SK-N-SH (cell line): ENCODE measurements around the gene ZNF609. TPM values are rescaled to one million over a fixed set of nuclear protein-coding genes. Genes with fewer than 3 reads are reported as not detected.

Experiments
- CTCF ChIA-PET: fragments of 300-600, 350-600 bp; formaldehyde crosslinking; extraction: SDS; loops from one replicate; lab custom pipeline; 2021; lab: Yijun Ruan, JAX
- POLR2A ChIA-PET: fragments of 350-600 bp; sonication (Branson Sonifier 250); formaldehyde crosslinking; extraction: SDS; loops from one replicate; lab custom pipeline; 2020; ENCODE audit warnings: antibody characterized with exemption, inconsistent platforms; lab: Yijun Ruan, JAX
- DNase-seq: peaks from one replicate; pipeline ENCODE4 v3.0.0; 2012
- H2AFZ ChIP-seq: fragments of 200-600 bp; sonication (generic); 2 replicates; pipeline ENCODE4 v1.8.1; 2016; ENCODE audit warnings: antibody characterized with exemption, mild to moderate bottlenecking, low read depth
- H3F3A ChIP-seq: fragments of 200-600 bp; sonication (generic); replicated peaks from 2 replicates; pipeline ENCODE3; 2016; ENCODE audit warnings: antibody characterized with exemption, mild to moderate bottlenecking; ENCODE audit not compliant: insufficient read depth
- H3K27ac ChIP-seq, 2 experiments: fragments of 200-500 bp in 1 of 2; fragments of 200-600 bp in 1 of 2; sonication (Bioruptor generic) in 1 of 2; sonication (generic), shearing (Covaris generic) in 1 of 2; 2 replicates each; pipeline versions ENCODE4 v1.5.1 to v1.6.1; 2014 to 2016; ENCODE audit warnings: low read depth in 2 of 2, inconsistent platforms in 1 of 2, low read length in 1 of 2, mild to moderate bottlenecking in 1 of 2, mixed read lengths in 1 of 2
- H3K27me3 ChIP-seq: fragments of 200-600 bp; sonication (generic), shearing (Covaris generic); 2 replicates; pipeline ENCODE4 v1.6.1; 2016; ENCODE audit warnings: mixed run types; ENCODE audit not compliant: insufficient read depth
- H3K36me3 ChIP-seq, 2 experiments: fragments of 200-500 bp in 1 of 2; fragments of 200-600 bp in 1 of 2; sonication (Bioruptor generic) in 1 of 2; sonication (generic) in 1 of 2; replicated peaks in 1 of 2; 2 replicates each; pipeline versions ENCODE3 to v1.5.1; 2014 to 2016; ENCODE audit warnings: low read length in 1 of 2, mild to moderate bottlenecking in 1 of 2; ENCODE audit not compliant: insufficient read depth in 2 of 2, control insufficient read depth in 1 of 2
- H3K4me1 ChIP-seq, 2 experiments: fragments of 200-500 bp in 1 of 2; fragments of 200-600 bp in 1 of 2; sonication (Bioruptor generic) in 1 of 2; sonication (generic), shearing (Covaris generic) in 1 of 2; 2 replicates each; pipeline versions ENCODE4 v1.5.1 to v1.6.1; 2014 to 2016; ENCODE audit warnings: low read depth in 1 of 2, low read length in 1 of 2, mixed run types in 1 of 2; ENCODE audit not compliant: insufficient read depth in 2 of 2, control insufficient read depth in 1 of 2
- H3K4me2 ChIP-seq: fragments of 200-600 bp; sonication (generic), shearing (Covaris generic); 2 replicates; pipeline ENCODE4 v1.6.1; 2017; ENCODE audit warnings: mixed run types
- H3K4me3 ChIP-seq, 2 experiments: fragments of 200-500 bp in 1 of 2; fragments of 200-600 bp in 1 of 2; sonication (Bioruptor generic) in 1 of 2; sonication (generic), shearing (Covaris generic) in 1 of 2; 2 replicates each; pipeline versions ENCODE4 v1.5.1 to v1.8.1; 2014 to 2016; ENCODE audit warnings: low read depth in 2 of 2, inconsistent platforms in 1 of 2, low read length in 1 of 2, mild to moderate bottlenecking in 1 of 2, mixed read lengths in 1 of 2, moderate library complexity in 1 of 2
- H3K79me2 ChIP-seq: fragments of 200-600 bp; sonication (generic); 2 replicates; pipeline ENCODE4 v1.8.1; 2017; ENCODE audit warnings: mild to moderate bottlenecking; ENCODE audit not compliant: insufficient read depth
- H3K9ac ChIP-seq: fragments of 200-600 bp; sonication (generic); 2 replicates; pipeline ENCODE4 v1.6.1; 2017; ENCODE audit warnings: mixed run types
- H3K9me2 ChIP-seq: fragments of 200-600 bp; sonication (generic); 2 replicates; pipeline ENCODE4 v1.6.1; 2017; ENCODE audit warnings: mixed run types
- H3K9me3 ChIP-seq: fragments of 200-600 bp; sonication (generic); 2 replicates; pipeline ENCODE4 v1.6.1; 2017; ENCODE audit warnings: mixed run types, mild to moderate bottlenecking, moderate library complexity
- H4K20me1 ChIP-seq: fragments of 200-600 bp; sonication (generic); 2 replicates; pipeline ENCODE4 v1.6.1; 2017; ENCODE audit warnings: mild to moderate bottlenecking, mixed run types; ENCODE audit not compliant: insufficient read depth
- CHD2 ChIP-seq: fragments of 150-350 bp; IDR thresholded peaks from 2 replicates; pipeline ENCODE4 v1.6.1; 2018; ENCODE audit warnings: low read length; ENCODE audit not compliant: partially characterized antibody
- EP300 ChIP-seq, 2 experiments: IDR thresholded peaks; 2 replicates each; pipeline versions ENCODE4 v1.4.0 to v1.6.1; 2012; ENCODE audit warnings: borderline replicate concordance in 1 of 2, low read depth in 1 of 2, low read length in 1 of 2
- EZH2phosphoT487 ChIP-seq: fragments of 200-600 bp; sonication (generic); IDR thresholded peaks from 2 replicates; pipeline ENCODE4 v1.6.1; 2017; ENCODE audit warnings: low read depth, mixed run types, mild to moderate bottlenecking, antibody characterized with exemption, moderate library complexity, borderline replicate concordance
- FOSL2 ChIP-seq: IDR thresholded peaks from 2 replicates; pipeline ENCODE4 v1.4.0; 2012; ENCODE audit warnings: low read depth, mild to moderate bottlenecking, moderate library complexity, borderline replicate concordance
- FOXJ3 ChIP-seq: sonication (generic); formaldehyde crosslinking; IDR thresholded peaks from 2 replicates; pipeline ENCODE4 v1.5.1; 2020; ENCODE audit warnings: mild to moderate bottlenecking, missing genetic modification reagents
- GABPA ChIP-seq: IDR thresholded peaks from 2 replicates; pipeline ENCODE4 v1.4.0; 2012; ENCODE audit warnings: low read depth, mild to moderate bottlenecking
- JUND ChIP-seq: IDR thresholded peaks from 2 replicates; pipeline ENCODE4 v1.4.0; 2012
- MEF2A ChIP-seq: IDR thresholded peaks from 2 replicates; pipeline ENCODE4 v1.4.0; 2012; ENCODE audit warnings: low read depth, borderline replicate concordance
- MXI1 ChIP-seq: IDR thresholded peaks from 2 replicates; pipeline ENCODE4 v1.6.1; 2012; ENCODE audit warnings: mild to moderate bottlenecking, low read depth, low read length, improper control_type of control experiment
- NFIC ChIP-seq: IDR thresholded peaks from 2 replicates; pipeline ENCODE4 v1.4.0; 2012; ENCODE audit warnings: borderline replicate concordance
- POLR2AphosphoS5 ChIP-seq: IDR thresholded peaks from 2 replicates; pipeline ENCODE4 v1.6.1; 2012; ENCODE audit warnings: low read depth, low read length
- RAD21 ChIP-seq: IDR thresholded peaks from 2 replicates; pipeline ENCODE4 v1.6.1; 2012; ENCODE audit warnings: mild to moderate bottlenecking, low read length
- RFX5 ChIP-seq: IDR thresholded peaks from 2 replicates; pipeline ENCODE4 v1.6.1; 2012; ENCODE audit warnings: mild to moderate bottlenecking, improper control_type of control experiment, low read length
- SIN3A ChIP-seq: IDR thresholded peaks from 2 replicates; pipeline ENCODE4 v1.6.1; 2012; ENCODE audit warnings: low read depth, mild to moderate bottlenecking, low read length, moderate library complexity, borderline replicate concordance
- TCF12 ChIP-seq: IDR thresholded peaks from 2 replicates; pipeline ENCODE4 v1.4.0; 2012
- TEAD4 ChIP-seq: IDR thresholded peaks from 2 replicates; pipeline ENCODE4 v1.4.0; 2012; ENCODE audit warnings: mild to moderate bottlenecking, borderline replicate concordance; ENCODE audit not compliant: insufficient read depth
- YY1 ChIP-seq: IDR thresholded peaks from 2 replicates; pipeline ENCODE4 v1.4.0; 2012; ENCODE audit warnings: low read depth, mild to moderate bottlenecking
- WGBS: methylation state at CpG from one replicate; pipeline ENCODE4 v1.1.6; 2017; ENCODE audit warnings: low lambda C conversion rate; 5-methylcytosine and 5-hydroxymethylcytosine counted together
- polyA plus RNA-seq, 3 experiments: library from polyadenylated mRNA; depleted of rRNA; stranded (reverse); fragments of >200 nt; gene quantifications; 2 replicates each; pipeline ENCODE4 v1.2.3, GENCODE V29; 2012
- TF ChIP-seq, protein P1 (sequence below): IDR thresholded peaks from 2 replicates; pipeline ENCODE4 v1.4.0; 2012; ENCODE audit warnings: low read depth, borderline replicate concordance
- TF ChIP-seq, protein P2 (sequence below): fragments of 150-350 bp; IDR thresholded peaks from 2 replicates; pipeline ENCODE4 v1.6.1; 2016; ENCODE audit warnings: mild to moderate bottlenecking, low read depth, low read length
- TF ChIP-seq, protein P3 (sequence below): IDR thresholded peaks from 2 replicates; pipeline ENCODE4; 2012
- TF ChIP-seq, protein P4 (sequence below): IDR thresholded peaks from 2 replicates; pipeline ENCODE4 v1.6.1; 2012; ENCODE audit warnings: mild to moderate bottlenecking, low read depth, low read length, moderate library complexity
- TF ChIP-seq, protein P5 (sequence below): IDR thresholded peaks from 2 replicates; pipeline ENCODE4 v1.4.0; 2012; ENCODE audit warnings: low read depth

Gene ZNF609
- polyA plus RNA-seq, 1 of the 3 experiments (the other 2 are of a cell fraction): 12.6 TPM

DNA sequence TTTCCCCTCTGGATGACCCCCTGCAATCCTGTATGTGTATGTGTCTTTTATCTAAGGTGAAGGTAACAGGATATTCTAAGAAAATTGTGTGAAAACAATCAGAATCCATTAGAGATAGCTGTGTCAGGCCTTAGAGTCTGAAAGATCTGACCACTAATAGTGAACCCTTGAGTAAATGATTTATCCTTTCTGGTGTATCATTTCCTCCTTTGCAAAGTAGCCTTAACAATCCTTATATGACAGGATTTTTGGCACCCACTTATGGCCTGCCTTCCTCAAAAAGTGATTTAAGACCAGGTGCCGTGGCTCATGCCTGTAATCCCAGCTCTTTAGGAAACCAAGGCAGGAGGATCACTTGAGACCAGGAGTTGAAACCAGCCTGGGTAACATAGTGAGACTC, 204.8 kb downstream of the ZNF609 start (continued):
- TF ChIP-seq, protein P1, sequence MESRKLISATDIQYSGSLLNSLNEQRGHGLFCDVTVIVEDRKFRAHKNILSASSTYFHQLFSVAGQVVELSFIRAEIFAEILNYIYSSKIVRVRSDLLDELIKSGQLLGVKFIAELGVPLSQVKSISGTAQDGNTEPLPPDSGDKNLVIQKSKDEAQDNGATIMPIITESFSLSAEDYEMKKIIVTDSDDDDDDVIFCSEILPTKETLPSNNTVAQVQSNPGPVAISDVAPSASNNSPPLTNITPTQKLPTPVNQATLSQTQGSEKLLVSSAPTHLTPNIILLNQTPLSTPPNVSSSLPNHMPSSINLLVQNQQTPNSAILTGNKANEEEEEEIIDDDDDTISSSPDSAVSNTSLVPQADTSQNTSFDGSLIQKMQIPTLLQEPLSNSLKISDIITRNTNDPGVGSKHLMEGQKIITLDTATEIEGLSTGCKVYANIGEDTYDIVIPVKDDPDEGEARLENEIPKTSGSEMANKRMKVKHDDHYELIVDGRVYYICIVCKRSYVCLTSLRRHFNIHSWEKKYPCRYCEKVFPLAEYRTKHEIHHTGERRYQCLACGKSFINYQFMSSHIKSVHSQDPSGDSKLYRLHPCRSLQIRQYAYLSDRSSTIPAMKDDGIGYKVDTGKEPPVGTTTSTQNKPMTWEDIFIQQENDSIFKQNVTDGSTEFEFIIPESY: no peak
- TF ChIP-seq, protein P2, sequence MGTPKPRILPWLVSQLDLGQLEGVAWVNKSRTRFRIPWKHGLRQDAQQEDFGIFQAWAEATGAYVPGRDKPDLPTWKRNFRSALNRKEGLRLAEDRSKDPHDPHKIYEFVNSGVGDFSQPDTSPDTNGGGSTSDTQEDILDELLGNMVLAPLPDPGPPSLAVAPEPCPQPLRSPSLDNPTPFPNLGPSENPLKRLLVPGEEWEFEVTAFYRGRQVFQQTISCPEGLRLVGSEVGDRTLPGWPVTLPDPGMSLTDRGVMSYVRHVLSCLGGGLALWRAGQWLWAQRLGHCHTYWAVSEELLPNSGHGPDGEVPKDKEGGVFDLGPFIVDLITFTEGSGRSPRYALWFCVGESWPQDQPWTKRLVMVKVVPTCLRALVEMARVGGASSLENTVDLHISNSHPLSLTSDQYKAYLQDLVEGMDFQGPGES: no peak
- TF ChIP-seq GABPA (no peak), POLR2AphosphoS5 (no peak), YY1 (no peak), RAD21 (no peak)

DNA sequence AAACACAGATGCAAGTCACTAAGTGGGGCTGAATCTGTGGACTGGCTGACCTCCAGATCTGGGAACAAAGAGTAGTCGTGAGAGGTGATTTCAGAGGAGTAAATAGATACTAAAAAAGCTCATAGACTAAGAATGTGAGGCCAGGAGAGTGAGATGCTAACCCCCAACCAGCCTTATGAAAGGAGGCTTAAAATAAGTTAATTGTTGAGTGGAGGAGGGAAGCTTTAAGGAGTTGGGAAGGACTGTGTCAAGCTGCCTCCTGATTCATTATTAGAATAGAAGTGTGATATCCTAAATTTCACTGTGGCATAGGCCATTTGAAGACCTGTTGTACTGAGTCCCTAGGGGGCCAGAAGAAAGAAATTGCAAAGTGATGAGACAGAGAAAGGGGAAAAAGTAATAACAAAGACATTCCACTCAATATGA, 207.4 kb downstream of the ZNF609 start:
- Histone ChIP-seq H3K9ac (peak overlapping the region; percentile 40; the same call in 1 of the 2 replicates), H3K27ac (peak overlapping the region in 1 of 2 experiments; percentile 91; a peak in 2 of 4 replicates), H3K4me2 (peak overlapping the region; percentile 32), H2AFZ (no peak overlapping the region), H3F3A (peaks cover 21% of the 10 kb centered on the region), H3K4me3 (no peak overlapping the region), H3K9me2 (no peaks in the 10 kb centered on the region), H3K4me1 (peaks cover 0 to 13% of the 10 kb centered on the region in 2 experiments; a peak in 1 of 4 replicates), H4K20me1 (no peaks in the 10 kb centered on the region), H3K9me3 (no peaks in the 10 kb centered on the region), H3K27me3 (no peaks in the 10 kb centered on the region), H3K36me3 (peaks cover 0 to 2% of the 10 kb centered on the region in 2 experiments), H3K79me2 (peaks cover 31% of the 10 kb centered on the region; the same call in 1 of the 2 replicates)
- POLR2A ChIA-PET: no interaction called here
- CTCF ChIA-PET: interaction anchor here (0.6 to 2.3 kb wide), 3 partner anchors 12 to 466 kb away, joined by 3 to 10 read pairs (median 4); no protein-coding TSS in a partner anchor
- TF ChIP-seq POLR2AphosphoS5 (no peak), EZH2phosphoT487 (no peak), MEF2A (peak; percentile 15; the same call in 1 of the 2 replicates), FOXJ3 (CRISPR knock-in tag) (no peak), SIN3A (no peak), YY1 (no peak), FOSL2 (peak; percentile 19), EP300 (IDR thresholded peaks at IDR 0.05; ENCODE audit: borderline replicate concordance in 1 of 2, low read depth in 1 of 2, low read length in 1 of 2) (0 out of 4 replicates have a peak, but pooled peaks of 1 of the 2 experiments have one; percentile 17), JUND (no peak; the same call in none of the 2 replicates), MXI1 (no peak), NFIC (peak; percentile 38; the same call in 1 of the 2 replicates), TCF12 (peak; percentile 52), CHD2 (no peak), RAD21 (no peak), TEAD4 (0 out of 2 replicates have a peak, but pooled peaks have one; percentile 57), RFX5 (no peak)
- TF ChIP-seq, protein P3, sequence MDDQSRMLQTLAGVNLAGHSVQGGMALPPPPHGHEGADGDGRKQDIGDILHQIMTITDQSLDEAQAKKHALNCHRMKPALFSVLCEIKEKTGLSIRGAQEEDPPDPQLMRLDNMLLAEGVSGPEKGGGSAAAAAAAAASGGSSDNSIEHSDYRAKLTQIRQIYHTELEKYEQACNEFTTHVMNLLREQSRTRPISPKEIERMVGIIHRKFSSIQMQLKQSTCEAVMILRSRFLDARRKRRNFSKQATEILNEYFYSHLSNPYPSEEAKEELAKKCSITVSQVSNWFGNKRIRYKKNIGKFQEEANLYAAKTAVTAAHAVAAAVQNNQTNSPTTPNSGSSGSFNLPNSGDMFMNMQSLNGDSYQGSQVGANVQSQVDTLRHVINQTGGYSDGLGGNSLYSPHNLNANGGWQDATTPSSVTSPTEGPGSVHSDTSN: no peak
- TF ChIP-seq, protein P4, sequence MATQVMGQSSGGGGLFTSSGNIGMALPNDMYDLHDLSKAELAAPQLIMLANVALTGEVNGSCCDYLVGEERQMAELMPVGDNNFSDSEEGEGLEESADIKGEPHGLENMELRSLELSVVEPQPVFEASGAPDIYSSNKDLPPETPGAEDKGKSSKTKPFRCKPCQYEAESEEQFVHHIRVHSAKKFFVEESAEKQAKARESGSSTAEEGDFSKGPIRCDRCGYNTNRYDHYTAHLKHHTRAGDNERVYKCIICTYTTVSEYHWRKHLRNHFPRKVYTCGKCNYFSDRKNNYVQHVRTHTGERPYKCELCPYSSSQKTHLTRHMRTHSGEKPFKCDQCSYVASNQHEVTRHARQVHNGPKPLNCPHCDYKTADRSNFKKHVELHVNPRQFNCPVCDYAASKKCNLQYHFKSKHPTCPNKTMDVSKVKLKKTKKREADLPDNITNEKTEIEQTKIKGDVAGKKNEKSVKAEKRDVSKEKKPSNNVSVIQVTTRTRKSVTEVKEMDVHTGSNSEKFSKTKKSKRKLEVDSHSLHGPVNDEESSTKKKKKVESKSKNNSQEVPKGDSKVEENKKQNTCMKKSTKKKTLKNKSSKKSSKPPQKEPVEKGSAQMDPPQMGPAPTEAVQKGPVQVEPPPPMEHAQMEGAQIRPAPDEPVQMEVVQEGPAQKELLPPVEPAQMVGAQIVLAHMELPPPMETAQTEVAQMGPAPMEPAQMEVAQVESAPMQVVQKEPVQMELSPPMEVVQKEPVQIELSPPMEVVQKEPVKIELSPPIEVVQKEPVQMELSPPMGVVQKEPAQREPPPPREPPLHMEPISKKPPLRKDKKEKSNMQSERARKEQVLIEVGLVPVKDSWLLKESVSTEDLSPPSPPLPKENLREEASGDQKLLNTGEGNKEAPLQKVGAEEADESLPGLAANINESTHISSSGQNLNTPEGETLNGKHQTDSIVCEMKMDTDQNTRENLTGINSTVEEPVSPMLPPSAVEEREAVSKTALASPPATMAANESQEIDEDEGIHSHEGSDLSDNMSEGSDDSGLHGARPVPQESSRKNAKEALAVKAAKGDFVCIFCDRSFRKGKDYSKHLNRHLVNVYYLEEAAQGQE: no peak
- TF ChIP-seq, protein P5, sequence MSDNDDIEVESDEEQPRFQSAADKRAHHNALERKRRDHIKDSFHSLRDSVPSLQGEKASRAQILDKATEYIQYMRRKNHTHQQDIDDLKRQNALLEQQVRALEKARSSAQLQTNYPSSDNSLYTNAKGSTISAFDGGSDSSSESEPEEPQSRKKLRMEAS: no peak
- WGBS: 4% methylated on average over 1 of the region's 1 CpG
- no peak for DNase-seq
